NCI-H226 (cell line): ENCODE data around the gene MYBBP1A.
"Not testable (repeated sequence)": the region's sequence is repeated elsewhere in the genome, so short reads cannot be mapped to it uniquely, and the experiment has no call there.

ENCODE experiments used
- DNase-seq: peaks from one replicate; pipeline ENCODE4 v3.0.0-alpha.2; 2015

The MYBBP1A gene, protein sequence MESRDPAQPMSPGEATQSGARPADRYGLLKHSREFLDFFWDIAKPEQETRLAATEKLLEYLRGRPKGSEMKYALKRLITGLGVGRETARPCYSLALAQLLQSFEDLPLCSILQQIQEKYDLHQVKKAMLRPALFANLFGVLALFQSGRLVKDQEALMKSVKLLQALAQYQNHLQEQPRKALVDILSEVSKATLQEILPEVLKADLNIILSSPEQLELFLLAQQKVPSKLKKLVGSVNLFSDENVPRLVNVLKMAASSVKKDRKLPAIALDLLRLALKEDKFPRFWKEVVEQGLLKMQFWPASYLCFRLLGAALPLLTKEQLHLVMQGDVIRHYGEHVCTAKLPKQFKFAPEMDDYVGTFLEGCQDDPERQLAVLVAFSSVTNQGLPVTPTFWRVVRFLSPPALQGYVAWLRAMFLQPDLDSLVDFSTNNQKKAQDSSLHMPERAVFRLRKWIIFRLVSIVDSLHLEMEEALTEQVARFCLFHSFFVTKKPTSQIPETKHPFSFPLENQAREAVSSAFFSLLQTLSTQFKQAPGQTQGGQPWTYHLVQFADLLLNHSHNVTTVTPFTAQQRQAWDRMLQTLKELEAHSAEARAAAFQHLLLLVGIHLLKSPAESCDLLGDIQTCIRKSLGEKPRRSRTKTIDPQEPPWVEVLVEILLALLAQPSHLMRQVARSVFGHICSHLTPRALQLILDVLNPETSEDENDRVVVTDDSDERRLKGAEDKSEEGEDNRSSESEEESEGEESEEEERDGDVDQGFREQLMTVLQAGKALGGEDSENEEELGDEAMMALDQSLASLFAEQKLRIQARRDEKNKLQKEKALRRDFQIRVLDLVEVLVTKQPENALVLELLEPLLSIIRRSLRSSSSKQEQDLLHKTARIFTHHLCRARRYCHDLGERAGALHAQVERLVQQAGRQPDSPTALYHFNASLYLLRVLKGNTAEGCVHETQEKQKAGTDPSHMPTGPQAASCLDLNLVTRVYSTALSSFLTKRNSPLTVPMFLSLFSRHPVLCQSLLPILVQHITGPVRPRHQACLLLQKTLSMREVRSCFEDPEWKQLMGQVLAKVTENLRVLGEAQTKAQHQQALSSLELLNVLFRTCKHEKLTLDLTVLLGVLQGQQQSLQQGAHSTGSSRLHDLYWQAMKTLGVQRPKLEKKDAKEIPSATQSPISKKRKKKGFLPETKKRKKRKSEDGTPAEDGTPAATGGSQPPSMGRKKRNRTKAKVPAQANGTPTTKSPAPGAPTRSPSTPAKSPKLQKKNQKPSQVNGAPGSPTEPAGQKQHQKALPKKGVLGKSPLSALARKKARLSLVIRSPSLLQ (N-terminal part only)

DNA sequence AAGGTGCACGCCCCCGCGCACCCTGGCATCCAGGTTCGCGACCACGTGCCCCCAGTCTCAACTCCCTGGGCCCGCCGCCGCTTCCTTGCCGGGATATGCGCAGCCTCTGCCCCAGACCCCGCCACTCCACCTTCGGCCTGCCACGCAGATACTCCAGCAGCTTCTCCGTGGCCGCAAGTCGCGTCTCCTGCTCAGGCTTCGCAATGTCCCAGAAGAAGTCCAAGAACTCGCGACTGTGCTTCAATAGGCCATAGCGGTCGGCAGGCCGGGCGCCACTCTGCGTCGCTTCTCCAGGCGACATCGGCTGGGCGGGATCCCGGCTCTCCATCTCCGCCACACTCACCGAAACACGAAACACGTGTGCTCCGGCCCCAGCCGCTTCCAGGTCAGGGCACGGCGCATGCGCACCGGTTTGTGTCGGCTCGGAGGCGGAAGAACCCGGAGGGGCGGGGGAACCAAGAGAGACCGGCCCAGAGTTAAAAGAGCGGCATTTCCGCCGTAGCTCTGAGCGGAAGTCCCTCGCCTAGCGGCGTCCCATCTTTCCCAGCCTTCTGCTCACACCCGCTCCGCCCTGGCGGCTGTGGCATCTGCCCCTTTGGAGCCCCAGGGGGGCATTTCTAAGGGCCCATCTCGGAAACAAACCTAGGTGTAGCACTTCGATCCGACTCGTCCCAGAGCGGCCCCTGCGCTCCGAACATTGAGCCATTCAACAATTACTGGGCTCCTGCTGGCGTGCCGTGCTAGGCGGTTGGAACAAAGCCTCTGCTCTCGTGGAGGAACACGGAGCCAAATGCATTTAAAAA is at the start of gene MYBBP1A:
Gene MYBBP1A, minus strand, starts transcription at position 388 of the 803 bp plus-strand sequence. Its CDS starts 60 bp downstream, at position 328.
- DNase-seq, result peak; percentile 93

DNA sequence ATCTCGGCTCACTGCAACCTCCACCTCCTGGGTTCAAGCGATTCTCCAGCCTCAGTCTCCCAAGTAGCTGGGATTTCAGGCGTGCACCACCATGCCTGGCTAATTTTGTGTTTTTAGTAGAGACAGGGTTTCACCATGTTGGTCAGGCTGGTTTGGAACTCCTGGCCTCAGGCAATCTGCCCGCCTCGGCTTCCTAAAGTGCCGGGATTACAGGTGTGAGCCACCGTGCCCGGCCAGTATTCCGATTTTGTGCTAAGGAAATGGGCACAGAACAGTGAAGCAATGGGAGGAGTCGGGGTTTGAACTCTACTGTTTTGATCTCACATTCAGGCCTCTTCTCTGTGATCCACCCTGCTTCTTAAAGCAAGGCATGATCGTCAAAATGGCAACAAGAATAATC is 49.6 kb upstream of the MYBBP1A start:
- not testable (repeated sequence) for DNase-seq

DNA sequence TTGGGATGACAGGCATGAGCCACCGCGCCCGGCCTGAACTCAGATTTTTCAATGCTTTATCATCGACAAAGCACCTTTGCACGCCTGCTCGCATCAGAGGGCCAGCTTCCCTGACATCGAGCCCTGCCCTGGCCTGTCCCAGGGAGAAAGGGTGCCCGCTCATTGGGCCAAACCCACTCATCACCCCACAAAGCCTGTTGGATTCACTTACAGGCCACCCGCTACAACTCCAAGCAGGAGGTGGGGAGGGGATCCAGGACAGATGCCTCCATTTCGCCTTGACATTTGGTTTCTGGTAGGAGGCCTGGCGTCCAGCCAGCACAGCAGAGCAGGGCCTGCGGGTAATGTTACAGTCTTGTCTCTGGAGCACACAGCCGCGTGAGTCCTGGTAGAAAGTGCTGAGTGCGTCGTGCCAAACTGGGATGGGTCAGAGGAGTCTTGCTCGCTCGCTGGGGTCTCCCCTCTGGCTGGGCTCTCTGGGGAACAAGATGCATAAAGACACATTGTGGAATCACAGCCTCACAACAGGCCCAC is 49.0 kb upstream of the MYBBP1A start:
- no peak for DNase-seq

DNA sequence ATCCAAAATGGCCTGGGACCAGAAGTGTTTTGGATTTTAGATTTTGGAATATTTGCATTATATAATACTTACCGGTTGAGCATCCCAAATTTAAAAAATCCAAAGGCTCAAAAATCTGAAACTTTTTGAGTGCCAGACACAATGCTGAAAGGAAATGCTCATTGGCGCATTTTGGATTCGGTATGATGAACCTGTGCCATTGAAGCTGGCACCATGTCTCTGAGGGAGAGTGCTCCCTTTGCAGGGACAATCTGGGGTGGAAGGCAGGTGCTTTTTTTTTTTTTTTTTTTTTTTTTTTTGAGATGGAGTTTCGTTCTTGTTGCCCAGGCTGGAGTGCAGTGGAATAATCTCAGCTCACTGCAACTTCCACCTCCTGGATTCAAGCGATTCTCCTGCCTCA is 46.9 kb upstream of the MYBBP1A start:
- no peak for DNase-seq

DNA sequence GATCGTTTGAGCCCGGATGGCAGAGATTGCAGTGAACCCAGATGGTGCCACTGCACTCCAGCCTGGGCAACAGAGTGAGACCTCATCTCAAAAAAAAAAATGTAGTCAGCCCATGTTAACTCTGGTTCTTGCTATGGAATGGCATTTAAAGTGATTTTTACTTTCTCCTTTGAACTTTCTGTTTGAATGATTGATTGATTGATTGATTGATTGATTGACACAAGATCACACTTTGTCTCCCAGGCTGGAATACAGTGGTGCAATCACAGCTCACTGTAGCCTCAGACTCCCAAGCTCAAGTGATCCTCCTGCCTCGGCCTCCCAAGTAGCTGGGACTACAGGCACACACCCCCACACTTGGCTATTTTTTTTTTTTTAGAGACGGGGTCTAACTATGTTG is 46.1 kb upstream of the MYBBP1A start:
- DNase-seq, result no peak

DNA sequence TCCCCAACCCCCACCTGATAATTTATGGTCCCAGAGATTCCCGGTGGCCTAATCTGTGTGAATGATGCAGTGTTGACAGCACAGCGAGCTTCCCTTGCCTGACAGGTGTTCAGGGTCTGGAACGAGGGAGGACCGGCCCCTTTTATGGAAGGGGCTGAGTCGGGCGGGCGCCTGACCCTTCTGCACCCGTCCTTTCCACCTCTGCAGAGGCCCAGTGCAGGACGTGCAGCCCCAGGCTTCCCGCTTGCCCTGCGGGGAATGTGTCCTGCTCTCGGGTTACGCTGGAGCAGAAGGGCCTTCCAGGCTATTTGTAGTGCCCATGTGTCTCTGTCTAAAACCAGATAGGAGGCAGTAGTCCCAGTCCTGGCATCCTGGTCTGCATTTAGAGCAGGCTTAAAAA is 45.4 kb upstream of the MYBBP1A start:
- DNase-seq, result no peak

DNA sequence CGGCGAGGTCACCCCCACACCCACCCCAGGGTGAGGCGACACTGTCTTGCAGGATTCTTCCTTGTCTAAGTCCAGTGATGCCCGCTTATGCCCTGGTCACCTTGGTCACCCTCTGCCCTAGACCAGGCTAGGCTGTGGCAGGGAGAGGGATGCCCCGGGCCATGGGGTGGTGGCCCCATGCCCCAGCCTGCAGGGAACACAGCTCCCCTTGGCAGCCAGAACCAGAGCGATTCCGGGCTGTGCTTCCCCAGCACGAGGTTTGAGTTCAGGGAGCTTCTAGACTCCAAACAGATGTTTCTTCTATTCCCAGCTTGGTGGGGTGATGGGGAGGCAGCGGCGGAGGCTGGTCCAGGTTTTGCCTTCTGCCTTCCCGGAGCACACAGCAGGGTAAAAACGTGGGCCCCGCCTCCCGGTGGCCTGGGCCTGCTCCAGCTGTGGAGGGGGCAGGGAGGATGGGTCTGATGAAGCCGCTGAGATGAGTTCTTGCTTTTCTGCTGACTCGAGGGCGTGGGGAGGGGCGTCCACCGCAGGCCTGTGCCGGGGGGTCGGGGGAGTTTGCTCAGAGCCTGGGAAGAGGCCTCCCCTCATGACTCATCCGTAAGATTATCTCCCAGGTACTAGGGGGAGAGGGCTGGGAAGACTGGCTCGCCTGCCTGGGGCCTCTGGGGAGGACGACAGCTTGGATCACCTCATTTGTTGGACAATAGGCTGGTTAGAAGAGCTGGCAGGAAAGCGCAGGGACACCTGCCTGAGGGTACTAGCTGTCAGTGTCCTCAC is 44.5 kb upstream of the MYBBP1A start:
- DNase-seq, result peak; percentile 82

DNA sequence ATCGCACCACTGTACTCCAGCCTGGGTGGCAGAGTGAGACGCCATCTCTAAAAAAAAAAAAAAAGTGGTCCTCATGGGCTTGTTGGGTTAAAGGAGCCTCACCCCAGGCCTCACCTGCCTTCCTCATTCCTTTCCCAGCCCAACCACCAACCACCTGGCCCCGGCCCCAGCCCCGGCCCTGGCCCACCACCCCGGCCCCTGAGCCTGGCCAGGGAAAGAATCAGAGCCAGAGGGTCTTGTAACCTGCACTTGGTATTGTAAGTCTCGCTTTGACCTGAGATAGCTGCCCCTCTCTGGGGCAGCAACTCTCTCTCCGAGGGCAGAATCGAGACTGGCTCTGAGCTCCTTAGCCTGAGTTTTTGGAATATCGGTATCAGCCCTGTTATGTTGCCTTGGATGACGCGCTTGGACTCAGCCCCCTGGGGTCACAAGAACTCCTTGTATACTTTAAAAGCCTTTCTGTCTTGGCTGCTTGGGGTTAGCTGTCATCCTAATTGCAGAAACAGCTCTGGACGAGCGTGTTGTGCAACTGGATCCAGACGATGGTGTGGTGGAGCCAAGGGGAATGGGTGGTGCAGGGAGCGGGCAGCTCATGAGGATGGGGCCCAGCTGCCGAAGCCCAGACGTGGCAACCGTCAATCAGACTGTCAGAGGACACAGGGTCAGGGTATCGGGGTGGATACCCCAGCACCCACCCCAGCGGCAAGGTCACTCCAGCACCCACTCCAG is 43.8 kb upstream of the MYBBP1A start:
- DNase-seq, result no peak

DNA sequence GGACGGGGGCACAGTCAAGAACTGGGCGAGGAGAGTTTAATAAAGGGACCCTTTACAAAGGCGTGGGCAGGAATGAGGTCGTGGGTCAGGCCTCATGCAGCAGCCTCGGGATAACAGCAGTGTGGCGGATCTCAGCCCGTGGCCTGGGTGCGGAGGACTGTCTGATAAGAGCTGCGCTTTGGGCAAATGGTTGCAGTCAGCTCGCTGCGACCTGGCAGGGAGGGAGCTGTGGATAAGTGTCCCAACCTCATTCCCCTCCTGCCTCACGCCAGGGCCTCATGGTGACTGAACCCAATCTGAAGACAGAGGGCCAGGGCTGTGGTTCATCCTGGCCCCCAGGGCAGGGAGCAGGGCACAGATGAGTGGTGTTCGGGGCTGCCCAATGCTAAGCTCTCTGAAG is 42.8 kb upstream of the MYBBP1A start:
- DNase-seq, result no peak

DNA sequence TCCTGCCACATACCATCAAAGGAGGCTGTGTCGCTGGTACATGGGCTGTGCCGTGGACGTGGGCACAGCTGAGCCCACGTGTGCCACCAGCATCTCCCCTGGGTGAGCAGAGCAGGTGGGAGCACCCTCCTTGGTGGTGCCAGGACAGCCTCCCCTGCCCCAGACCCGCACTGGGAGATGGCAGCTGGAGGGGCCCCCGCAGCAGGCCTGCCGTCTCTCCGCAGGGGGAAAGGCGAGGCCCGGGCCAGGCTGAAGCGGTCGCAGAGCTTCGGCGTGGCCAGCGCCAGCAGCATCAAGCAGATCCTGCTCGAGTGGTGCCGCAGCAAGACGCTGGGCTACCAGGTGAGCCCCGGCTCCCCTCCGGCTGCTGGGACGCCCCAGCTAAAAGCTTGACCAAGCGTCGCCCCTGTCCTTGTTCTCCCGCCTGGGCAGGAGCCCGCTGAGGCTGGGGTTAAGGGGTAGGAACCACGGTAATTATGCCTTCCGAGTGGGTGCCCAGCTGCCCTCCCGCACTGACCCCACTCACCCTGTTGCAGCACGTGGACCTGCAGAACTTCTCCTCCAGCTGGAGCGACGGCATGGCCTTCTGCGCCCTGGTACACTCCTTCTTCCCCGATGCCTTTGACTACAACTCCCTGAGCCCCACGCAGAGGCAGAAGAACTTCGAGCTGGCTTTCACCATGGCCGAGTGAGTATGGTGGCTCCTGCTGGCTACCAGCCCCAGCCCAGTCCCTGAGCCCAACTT is 41.6 kb upstream of the MYBBP1A start:
- DNase-seq, result no peak

DNA sequence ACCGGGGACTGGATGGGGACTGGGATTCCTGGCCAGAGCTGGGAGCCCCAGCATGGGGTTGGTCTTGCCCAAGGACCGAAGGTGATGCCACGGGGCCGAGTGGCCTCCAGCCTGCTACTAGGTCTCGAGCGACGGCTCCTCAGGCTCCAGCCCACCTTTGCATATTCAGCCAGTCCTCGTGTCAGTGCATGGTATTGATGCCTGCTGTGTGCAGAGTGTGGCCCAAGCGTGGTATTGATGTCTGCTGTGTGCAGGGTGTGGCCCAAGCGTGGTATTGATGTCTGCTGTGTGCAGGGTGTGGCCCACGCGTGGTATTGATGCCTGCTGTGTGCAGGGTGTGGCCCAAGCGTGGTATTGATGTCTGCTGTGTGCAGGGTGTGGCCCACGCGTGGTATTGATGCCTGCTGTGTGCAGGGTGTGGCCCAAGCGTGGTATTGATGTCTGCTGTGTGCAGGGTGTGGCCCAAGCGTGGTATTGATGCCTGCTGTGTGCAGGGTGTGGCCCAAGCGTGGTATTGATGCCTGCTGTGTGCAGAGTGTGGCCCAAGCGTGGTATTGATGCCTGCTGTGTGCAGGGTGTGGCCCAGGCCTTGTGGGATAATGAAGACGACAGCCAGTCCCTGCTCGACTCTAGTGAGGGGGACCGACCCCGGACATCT is 40.6 kb upstream of the MYBBP1A start:
- not testable (repeated sequence) for DNase-seq

DNA sequence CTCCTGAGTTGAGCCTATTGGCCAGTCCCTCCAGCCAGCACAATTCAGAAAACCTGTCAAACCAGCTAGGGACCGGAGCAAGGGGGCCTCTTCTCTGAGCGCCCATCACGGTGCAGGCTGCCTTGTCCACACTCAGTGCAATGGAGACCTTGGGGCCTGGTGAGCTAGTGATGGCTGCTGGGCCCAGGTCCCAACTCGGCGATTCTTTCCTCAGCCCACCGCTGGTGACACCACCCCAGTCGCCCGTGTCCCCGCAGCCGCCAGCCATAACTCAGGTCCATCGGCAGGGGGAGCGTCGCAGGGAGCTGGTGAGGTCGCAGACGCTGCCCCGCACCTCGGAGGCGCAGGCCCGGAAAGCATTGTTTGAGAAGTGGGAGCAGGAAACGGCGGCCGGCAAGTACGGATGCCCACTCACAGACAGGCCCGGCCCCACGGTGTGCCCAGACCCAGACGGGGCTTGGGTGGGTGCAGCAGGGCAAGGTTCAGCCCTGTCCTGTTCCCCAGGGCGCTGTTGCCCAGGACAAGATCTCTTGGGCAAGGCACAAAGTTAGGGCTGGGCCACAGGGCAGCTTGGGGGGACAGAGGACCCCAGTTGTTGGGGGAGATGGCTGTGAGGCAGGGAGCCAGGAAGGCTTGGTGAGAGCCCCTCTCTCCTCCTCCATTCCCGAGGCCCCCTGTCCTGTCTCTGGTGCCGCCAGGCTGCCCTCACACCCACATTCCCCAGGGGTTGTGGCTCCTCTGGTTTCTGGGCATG is 39.9 kb upstream of the MYBBP1A start:
- no peak for DNase-seq

DNA sequence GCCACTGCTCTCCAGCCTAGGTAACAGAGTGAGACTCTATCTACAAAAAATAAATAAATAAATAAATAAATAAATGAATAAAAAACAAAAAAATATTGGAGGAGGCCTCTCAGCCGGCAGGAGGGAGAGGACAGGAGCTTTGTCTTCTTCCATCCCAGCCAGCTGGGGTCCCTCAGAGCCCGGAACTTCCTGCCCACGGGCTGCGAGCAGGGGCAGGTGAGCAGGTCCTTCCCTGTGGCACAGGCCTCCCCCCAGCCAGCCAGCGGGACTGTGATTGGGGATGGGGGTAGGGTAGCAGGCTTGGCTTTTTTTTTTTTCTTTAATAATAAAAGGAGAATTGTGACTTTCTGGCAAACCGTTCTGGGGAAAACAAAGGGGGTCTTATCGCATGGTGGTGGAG is 39.2 kb upstream of the MYBBP1A start:
- no peak for DNase-seq

DNA sequence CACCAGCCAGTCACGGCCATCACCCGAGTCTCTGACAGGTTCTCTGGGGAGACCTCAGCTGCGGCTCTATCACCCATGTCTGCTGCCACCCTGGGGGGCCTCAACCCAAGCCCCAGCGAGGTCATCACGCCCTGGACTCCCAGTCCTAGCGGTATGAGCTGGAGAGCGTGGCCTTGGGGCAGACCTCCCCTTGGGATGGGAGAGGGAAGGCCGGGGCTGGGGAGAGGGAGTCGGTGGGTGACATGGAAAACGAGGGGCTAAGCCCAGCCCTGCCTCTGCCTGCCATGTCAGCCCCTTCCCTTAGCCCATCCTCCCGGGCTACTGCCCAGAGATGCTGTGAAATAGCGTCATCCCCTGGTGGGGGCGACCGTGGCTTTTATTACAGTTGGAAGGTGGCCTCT is 37.8 kb upstream of the MYBBP1A start:
- no peak for DNase-seq

DNA sequence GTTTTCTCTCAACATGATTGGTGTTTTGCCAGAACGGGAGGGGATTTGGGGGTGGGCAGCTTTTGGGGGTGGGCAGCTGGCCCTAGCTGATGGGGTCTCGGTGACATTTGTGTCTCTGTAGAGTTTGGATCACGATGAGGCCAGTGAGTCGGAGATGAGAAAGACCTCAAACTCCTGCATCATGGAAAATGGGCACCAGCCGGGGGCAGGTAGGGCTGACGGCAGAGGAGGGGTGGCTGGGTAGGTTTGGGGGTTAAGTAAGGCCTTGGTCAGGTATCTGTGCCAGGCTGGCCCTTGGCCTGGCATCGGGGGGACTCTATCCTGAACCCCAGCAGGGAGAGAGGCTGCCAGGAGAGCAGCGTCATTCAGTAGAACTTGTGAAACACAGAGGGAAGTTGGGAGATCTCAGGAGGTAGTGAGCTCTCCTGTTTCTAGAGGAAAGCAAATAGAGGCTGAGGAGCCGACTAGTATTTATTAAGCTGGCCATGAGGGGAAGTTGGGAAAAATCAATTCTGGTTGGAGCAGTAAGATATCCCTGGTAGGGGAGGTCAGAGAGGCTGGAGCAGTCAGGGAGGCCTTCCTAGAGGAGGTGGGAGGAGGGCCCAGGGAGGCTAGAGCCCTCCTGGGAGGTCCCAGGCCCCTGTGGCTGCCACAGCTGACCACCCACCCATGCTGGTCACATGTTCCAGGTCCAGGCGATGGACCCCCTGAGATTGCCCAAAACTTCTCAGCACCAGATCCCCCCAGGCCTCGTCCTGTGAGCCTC is 37.2 kb upstream of the MYBBP1A start:
- DNase-seq, result no peak

DNA sequence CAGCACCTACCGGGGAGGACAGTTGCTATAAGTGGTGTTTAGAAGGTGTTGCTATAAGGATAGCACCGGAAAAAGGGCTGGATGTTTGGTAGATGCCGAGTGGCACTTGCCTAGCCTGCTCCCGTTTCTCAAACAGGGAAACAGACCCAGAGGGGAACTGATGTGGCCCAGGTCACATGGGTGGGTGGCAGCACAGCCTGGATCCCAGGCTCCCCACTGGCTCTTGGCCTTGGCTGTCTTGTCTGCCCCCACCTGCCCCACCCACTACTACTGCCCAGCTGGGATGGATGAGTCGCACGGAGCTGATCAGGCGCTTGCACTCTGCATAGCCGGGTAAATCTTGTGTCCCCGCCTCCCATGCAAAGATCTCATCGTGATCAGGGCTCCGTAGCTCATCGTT is 36.3 kb upstream of the MYBBP1A start:
- peak; percentile 62 for DNase-seq

DNA sequence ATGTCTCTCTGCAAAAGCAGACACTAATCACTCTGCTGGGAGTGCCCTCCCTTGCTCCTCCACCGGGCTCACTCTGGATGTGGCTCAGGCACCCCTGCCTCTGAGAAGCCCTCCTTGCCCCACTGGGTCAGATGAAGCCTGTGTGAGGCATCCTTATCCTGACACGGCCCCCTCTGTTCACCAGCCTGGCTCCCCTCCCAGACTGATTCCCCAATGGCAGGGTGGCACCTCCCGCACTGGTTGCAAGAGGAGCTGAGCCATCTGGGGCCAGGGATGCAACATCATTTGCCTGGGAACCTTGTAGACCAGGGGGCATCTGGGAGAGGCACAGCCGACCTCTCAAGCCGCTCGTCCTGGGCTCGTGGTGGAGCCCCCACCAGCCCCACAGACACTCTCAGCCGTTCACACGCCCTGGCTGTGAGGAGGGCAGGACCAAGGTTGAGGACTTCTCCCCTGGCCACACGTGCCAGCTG is 35.8 kb upstream of the MYBBP1A start:
- DNase-seq, result no peak
